Fibroblast of villous mesenchyme (primary cell): Measurements from ENCODE around the gene ATG9B. TPM values are rescaled to one million over a fixed set of nuclear protein-coding genes. Genes with fewer than 3 reads are reported as not detected.

Source experiments
- DNase-seq: peaks from one replicate; pipeline ENCODE4 v3.0.0-alpha.2; 2010; ENCODE audit warnings: low read depth
- H3K4me3 ChIP-seq: 2 replicates; pipeline ENCODE4 v1.5.1; 2011; ENCODE audit warnings: low read depth, mild to moderate bottlenecking, low read length
- total RNA-seq: library from RNA; depleted of rRNA; stranded (reverse); fragments of >200 nt; gene quantifications from 2 replicates; pipeline ENCODE4 v1.2.3, GENCODE V29; 2012
- TF ChIP-seq, protein P1 (sequence below): IDR thresholded peaks from 2 replicates; pipeline ENCODE4 v1.5.1; 2012; ENCODE audit warnings: low read depth, mild to moderate bottlenecking, low read length; ENCODE audit not compliant: insufficient read depth

Gene ATG9B
- total RNA-seq, 1 donor: under 0.01 TPM

DNA sequence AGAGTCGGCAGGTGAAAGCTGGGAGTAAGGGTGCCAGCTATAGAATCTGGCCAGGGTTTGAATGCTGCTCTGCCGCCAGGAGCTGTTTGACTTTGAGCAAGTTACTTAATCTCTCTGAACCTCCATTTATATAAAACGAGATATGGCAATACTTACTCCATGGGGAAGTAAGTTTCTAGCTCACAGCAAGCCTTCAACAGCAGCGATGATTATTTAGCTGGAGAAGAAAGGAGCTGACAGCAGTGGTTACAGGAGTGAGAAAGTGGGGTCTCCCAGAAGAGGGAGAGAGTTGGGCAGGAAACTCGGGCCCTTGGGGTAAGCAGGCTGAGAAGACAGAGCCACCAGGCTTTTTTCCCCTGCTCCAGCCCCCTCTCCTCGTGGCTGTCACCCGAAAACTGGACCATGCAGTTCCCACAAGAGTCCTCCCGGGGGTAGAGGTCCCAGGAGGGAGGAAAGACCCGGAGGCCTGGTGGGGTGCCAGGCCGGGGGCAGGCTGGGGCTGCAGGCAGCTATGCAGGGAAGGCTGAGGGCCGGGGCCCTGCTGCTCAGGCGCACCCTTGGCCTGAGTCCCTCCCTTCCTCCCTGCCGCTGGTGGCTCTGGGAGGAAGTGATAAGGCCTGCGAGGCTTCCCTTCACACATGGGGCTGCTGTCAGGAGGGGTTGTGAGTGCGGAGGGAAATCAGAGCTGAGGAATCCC lies 30.0 kb downstream of the ATG9B start:
- TF ChIP-seq, protein P1, sequence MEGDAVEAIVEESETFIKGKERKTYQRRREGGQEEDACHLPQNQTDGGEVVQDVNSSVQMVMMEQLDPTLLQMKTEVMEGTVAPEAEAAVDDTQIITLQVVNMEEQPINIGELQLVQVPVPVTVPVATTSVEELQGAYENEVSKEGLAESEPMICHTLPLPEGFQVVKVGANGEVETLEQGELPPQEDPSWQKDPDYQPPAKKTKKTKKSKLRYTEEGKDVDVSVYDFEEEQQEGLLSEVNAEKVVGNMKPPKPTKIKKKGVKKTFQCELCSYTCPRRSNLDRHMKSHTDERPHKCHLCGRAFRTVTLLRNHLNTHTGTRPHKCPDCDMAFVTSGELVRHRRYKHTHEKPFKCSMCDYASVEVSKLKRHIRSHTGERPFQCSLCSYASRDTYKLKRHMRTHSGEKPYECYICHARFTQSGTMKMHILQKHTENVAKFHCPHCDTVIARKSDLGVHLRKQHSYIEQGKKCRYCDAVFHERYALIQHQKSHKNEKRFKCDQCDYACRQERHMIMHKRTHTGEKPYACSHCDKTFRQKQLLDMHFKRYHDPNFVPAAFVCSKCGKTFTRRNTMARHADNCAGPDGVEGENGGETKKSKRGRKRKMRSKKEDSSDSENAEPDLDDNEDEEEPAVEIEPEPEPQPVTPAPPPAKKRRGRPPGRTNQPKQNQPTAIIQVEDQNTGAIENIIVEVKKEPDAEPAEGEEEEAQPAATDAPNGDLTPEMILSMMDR: no peak
- no peak overlapping the region for H3K4me3 ChIP-seq
- no peak for DNase-seq

DNA sequence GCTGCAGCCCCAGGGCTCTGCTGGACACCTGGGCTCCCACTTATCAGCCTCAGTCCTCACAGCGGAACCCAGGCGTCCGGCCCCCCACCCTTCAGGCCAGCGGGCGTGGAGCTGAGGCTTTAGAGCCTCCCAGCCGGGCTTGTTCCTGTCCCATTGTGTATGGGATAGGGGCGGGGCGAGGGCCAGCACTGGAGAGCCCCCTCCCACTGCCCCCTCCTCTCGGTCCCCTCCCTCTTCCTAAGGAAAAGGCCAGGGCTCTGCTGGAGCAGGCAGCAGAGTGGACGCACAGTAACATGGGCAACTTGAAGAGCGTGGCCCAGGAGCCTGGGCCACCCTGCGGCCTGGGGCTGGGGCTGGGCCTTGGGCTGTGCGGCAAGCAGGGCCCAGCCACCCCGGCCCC lies 30.8 kb downstream of the ATG9B start:
- TF ChIP-seq, protein P1: no peak
- no peak overlapping the region for H3K4me3 ChIP-seq
- no peak for DNase-seq

GRCh38 chr7:150992833-150993302 lies 31.4 kb downstream of the ATG9B start:
- TF ChIP-seq, protein P1: no peak
- H3K4me3 ChIP-seq: no peak overlapping the region
- peak; percentile 29 for DNase-seq

- H3K4me3 ChIP-seq: no peak overlapping the region
- no peak for DNase-seq
- TF ChIP-seq, protein P1: no peak
Measured at GRCh38 chr7:150992051-150992640, 32.1 kb downstream of the ATG9B start.

DNA sequence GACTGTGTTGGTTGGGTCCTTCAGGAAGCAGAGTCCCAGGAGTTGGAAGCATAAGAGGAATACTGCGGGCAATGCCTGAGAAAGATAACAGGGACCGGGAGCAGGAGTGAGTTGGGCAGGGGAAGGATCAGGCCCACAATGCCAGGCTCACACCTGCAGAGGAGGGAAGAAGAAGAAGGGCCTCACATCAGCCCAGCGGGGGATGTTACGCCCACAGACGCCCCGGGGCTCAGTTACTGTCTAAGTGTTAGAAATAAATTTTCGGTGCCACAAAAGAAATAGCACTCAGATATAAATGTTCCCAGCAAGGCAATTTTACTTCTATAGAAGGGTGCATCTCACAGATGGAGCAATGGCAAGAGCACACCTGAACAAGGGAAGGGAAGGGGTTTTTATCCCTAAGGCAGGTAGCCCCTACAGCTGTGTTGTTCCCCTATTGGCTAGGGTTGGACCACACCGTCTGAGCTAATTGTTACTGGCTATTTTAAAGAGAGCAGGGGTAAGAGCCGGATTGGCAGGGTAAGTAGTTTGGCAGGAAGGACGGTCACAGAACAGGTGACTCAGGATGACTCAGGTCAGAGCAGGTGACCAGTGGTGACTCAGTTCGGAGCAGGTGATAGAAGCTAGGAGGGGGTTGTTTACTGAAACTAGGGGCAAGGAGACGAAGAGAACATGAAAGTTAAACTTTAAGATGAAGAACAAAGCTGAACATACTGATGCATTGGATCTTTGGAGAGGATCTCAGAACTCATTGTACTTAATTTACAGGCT lies 33.7 kb downstream of the ATG9B start, which contains the start of gene NOS3:
TSS of gene NOS3 (plus strand) at position 602 of the 771 bp plus-strand sequence. CDS start 2,787 bp downstream, outside the sequence.
- no peak for DNase-seq
- no peak within 1 kb of the TSS for H3K4me3 ChIP-seq

DNA sequence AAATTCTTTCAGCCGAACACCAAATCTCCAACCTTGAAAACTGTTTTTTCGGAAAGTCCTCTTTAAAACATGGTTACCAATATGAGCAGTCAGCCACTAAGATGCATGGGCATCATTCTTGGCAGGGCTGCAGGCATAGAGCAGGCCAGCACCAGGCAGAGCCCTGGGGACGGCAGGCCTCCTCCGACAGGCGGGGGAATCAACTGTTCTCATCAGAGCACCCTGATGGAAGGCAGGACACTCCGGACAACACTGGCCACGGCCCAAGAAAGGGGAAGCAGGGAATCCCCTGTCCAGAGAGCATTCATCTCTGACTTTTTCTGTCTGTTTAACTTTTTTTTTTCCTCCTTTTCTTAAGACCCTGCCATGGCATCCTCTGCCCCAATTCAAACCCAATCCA lies 34.8 kb downstream of the ATG9B start:
- DNase-seq: no peak
- H3K4me3 ChIP-seq: no peak overlapping the region
- TF ChIP-seq, protein P1: no peak

More for the DNA sequence above, 33.7 kb downstream of the ATG9B start, which contains the start of gene NOS3:
- TF ChIP-seq, protein P1: no peak
